ENCODE data around the gene EYS. TPM values are rescaled to one million over a fixed set of nuclear protein-coding genes. Genes with fewer than 3 reads are reported as not detected.

The EYS gene
- polyA plus RNA-seq, 1 of the 3 experiments (the other 2 are of a cell fraction), result 0.05 TPM

DNA sequence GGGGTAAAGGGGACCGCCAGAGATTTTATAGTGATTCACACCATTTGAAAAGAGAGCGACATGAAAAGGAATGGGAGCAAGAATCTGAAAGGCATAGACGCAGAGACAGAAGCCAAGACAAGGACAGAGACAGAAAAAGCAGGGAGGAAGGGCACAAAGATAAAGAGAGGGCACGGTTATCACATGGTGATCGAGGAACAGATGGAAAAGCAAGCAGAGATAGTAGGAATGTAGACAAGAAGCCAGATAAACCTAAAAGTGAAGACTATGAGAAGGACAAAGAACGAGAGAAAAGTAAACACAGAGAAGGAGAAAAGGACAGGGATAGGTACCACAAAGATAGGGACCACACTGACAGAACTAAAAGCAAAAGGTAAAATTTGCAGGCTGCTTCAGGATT is 1993.7 kb downstream of the EYS start:
- 95% methylated on average over 6 of the region's 6 CpGs for WGBS (ENCODE audit: low lambda C conversion rate)
- Histone ChIP-seq H3F3A (replicated peaks; ENCODE audit: insufficient read depth) (no peaks in the 10 kb centered on the region), H3K4me2 (no peak overlapping the region), H3K27ac (ENCODE audit: low read depth in 2 of 2, low read length in 1 of 2) (no peak overlapping the region), H3K9me2 (no peaks in the 10 kb centered on the region; the same call in 1 of the 2 replicates), H4K20me1 (ENCODE audit: insufficient read depth) (no peaks in the 10 kb centered on the region), H2AFZ (ENCODE audit: low read depth) (no peak overlapping the region), H3K36me3 (replicated peaks in 1 of 2; ENCODE audit: control insufficient read depth in 1 of 2, insufficient read depth in 2 of 2, low read length in 1 of 2) (peaks cover 58 to 72% of the 10 kb centered on the region in 2 experiments), H3K4me3 (ENCODE audit: low read depth in 2 of 2, low read length in 1 of 2) (no peak overlapping the region), H3K9ac (no peak overlapping the region), H3K79me2 (ENCODE audit: insufficient read depth) (no peaks in the 10 kb centered on the region), H3K9me3 (no peaks in the 10 kb centered on the region), H3K27me3 (ENCODE audit: insufficient read depth) (no peaks in the 10 kb centered on the region), H3K4me1 (ENCODE audit: control insufficient read depth in 1 of 2, insufficient read depth in 2 of 2, low read depth in 1 of 2, low read length in 1 of 2) (no peaks in the 10 kb centered on the region)
- TF ChIP-seq CTCF (IDR thresholded peaks at IDR 0.05), result no peak
- no peak for TF ChIP-seq EZH2phosphoT487 (IDR thresholded peaks at IDR 0.05; ENCODE audit: borderline replicate concordance, low read depth)
- DNase-seq, result no peak
- ChIA-PET CTCF (no interaction called here), POLR2A (no interaction called here)

DNA sequence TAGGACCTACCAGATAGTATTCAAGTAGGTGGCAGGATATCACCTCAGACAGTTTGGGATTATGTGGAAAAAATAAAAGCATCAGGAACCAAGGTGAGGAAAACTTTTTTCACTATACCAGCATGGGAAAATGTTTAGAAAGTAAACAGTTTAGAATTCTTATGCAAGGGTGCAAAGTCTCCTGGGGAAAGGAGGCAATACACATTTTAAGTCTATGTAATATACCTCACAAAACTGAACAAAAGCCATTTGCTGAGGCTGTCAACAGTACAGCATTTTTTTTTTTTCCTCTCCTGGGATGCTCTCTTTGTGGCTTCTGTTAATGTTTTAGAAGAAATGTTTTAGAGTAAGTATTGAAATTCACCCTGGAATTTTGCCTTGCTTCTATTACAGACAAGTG is 1997.9 kb downstream of the EYS start:
- POLR2A ChIA-PET, result no interaction called here
- Histone ChIP-seq H3K9me2 (no peaks in the 10 kb centered on the region), H3K4me1 (ENCODE audit: control insufficient read depth in 1 of 2, insufficient read depth in 2 of 2, low read depth in 1 of 2, low read length in 1 of 2) (no peaks in the 10 kb centered on the region), H3K4me3 (ENCODE audit: low read depth in 2 of 2, low read length in 1 of 2) (no peak overlapping the region), H2AFZ (ENCODE audit: low read depth) (no peak overlapping the region), H4K20me1 (ENCODE audit: insufficient read depth) (no peaks in the 10 kb centered on the region), H3K27ac (ENCODE audit: low read depth in 2 of 2, low read length in 1 of 2) (no peak overlapping the region), H3K4me2 (no peak overlapping the region), H3K79me2 (ENCODE audit: insufficient read depth) (no peaks in the 10 kb centered on the region), H3K36me3 (replicated peaks in 1 of 2; ENCODE audit: control insufficient read depth in 1 of 2, insufficient read depth in 2 of 2, low read length in 1 of 2) (peaks cover 83 to 88% of the 10 kb centered on the region in 2 experiments), H3K9ac (no peak overlapping the region), H3K27me3 (ENCODE audit: insufficient read depth) (no peaks in the 10 kb centered on the region), H3K9me3 (no peaks in the 10 kb centered on the region), H3F3A (replicated peaks; ENCODE audit: insufficient read depth) (no peaks in the 10 kb centered on the region)
- TF ChIP-seq FOSL2 (IDR thresholded peaks at IDR 0.05; ENCODE audit: borderline replicate concordance, low read depth), result no peak
- no peak for TF ChIP-seq RCOR1 (IDR thresholded peaks at IDR 0.05; ENCODE audit: low read length)
- no peak for TF ChIP-seq EP300 (IDR thresholded peaks at IDR 0.05; ENCODE audit: borderline replicate concordance in 1 of 2, low read depth in 1 of 2, low read length in 1 of 2)
- TF ChIP-seq CHD2 (IDR thresholded peaks at IDR 0.05; ENCODE audit: low read length, partially characterized antibody), result no peak
- TF ChIP-seq FOXJ3 (CRISPR knock-in tag; IDR thresholded peaks at IDR 0.05), result no peak
- no peak for TF ChIP-seq EZH2phosphoT487 (IDR thresholded peaks at IDR 0.05; ENCODE audit: borderline replicate concordance, low read depth)
- DNase-seq, result no peak
- CTCF ChIA-PET, result no interaction called here

GRCh38 chr6:63708631-63709030 is 1998.4 kb downstream of the EYS start:
- H3K27ac ChIP-seq (ENCODE audit: low read depth in 2 of 2, low read length in 1 of 2), result no peak overlapping the region
- no peaks in the 10 kb centered on the region for H4K20me1 ChIP-seq (ENCODE audit: insufficient read depth)
- DNase-seq, result no peak
- no peaks in the 10 kb centered on the region for H3K9me3 ChIP-seq
- H3K4me2 ChIP-seq, result no peak overlapping the region
- H3K27me3 ChIP-seq (ENCODE audit: insufficient read depth), result no peaks in the 10 kb centered on the region
- H2AFZ ChIP-seq (ENCODE audit: low read depth), result no peak overlapping the region
- H3K4me1 ChIP-seq (ENCODE audit: control insufficient read depth in 1 of 2, insufficient read depth in 2 of 2, low read depth in 1 of 2, low read length in 1 of 2), result no peaks in the 10 kb centered on the region
- H3K4me3 ChIP-seq (ENCODE audit: low read depth in 2 of 2, low read length in 1 of 2), result no peak overlapping the region
- WGBS (ENCODE audit: low lambda C conversion rate), result 95% methylated on average over 1 of the region's 1 CpG
- no peaks in the 10 kb centered on the region for H3K9me2 ChIP-seq
- H3K36me3 ChIP-seq (replicated peaks in 1 of 2; ENCODE audit: control insufficient read depth in 1 of 2, insufficient read depth in 2 of 2, low read length in 1 of 2), result peaks cover 83 to 88% of the 10 kb centered on the region in 2 experiments
- no peaks in the 10 kb centered on the region for H3K79me2 ChIP-seq (ENCODE audit: insufficient read depth)
- ChIA-PET POLR2A (no interaction called here), CTCF (no interaction called here)
- H3K9ac ChIP-seq, result no peak overlapping the region
- H3F3A ChIP-seq (replicated peaks; ENCODE audit: insufficient read depth), result peaks cover under 1% of the 10 kb centered on the region
- TF ChIP-seq NRF1 (IDR thresholded peaks at IDR 0.05; ENCODE audit: low read depth, low read length) (no peak), FOXJ3 (CRISPR knock-in tag; IDR thresholded peaks at IDR 0.05) (no peak), FOSL2 (IDR thresholded peaks at IDR 0.05; ENCODE audit: borderline replicate concordance, low read depth) (no peak), JUND (IDR thresholded peaks at IDR 0.05) (no peak), ZBTB33 (IDR thresholded peaks at IDR 0.05; ENCODE audit: borderline replicate concordance, low read depth) (no peak), GABPA (IDR thresholded peaks at IDR 0.05; ENCODE audit: low read depth) (no peak), REST (IDR thresholded peaks at IDR 0.05; ENCODE audit: low read depth, low read length) (no peak), MXI1 (IDR thresholded peaks at IDR 0.05; ENCODE audit: low read depth, low read length) (no peak), YY1 (IDR thresholded peaks at IDR 0.05; ENCODE audit: low read depth) (no peak)

Data from SK-N-SH (cell line).